ENCODE data around the gene CD99L2. TPM values are rescaled to one million over a fixed set of nuclear protein-coding genes. Genes with fewer than 3 reads are reported as not detected.

Gene CD99L2
- total RNA-seq, 1 experiment from 2014 or later: 156 TPM

DNA sequence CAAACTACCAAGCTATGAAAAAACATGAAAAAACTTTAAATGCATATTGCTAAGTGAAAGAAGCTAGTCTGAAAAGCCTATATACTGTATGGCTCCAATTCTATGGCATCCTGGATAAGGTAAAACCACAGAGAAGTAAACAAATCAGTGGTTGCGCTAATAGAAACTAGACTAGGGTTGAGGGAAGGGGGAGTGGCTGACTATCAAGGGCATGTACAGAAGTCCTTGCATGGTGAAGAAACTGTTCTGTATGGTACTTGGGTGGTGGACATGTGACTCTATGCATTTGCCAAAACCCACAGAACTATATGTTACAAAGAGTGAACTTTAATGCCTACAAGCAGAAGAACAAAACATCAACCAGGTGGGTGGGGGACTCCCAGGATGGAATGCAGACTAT is 108.4 kb downstream of the CD99L2 start:
- TF ChIP-seq POLR2AphosphoS5 (IDR thresholded peaks at IDR 0.05; ENCODE audit: low read depth, low read length) (no peak), TCF7L2 (IDR thresholded peaks at IDR 0.05; ENCODE audit: low read depth, low read length) (no peak), SIN3A (IDR thresholded peaks at IDR 0.05; ENCODE audit: borderline replicate concordance, insufficient read depth, low read depth, low read length) (no peak)
- TF ChIP-seq, protein P1, sequence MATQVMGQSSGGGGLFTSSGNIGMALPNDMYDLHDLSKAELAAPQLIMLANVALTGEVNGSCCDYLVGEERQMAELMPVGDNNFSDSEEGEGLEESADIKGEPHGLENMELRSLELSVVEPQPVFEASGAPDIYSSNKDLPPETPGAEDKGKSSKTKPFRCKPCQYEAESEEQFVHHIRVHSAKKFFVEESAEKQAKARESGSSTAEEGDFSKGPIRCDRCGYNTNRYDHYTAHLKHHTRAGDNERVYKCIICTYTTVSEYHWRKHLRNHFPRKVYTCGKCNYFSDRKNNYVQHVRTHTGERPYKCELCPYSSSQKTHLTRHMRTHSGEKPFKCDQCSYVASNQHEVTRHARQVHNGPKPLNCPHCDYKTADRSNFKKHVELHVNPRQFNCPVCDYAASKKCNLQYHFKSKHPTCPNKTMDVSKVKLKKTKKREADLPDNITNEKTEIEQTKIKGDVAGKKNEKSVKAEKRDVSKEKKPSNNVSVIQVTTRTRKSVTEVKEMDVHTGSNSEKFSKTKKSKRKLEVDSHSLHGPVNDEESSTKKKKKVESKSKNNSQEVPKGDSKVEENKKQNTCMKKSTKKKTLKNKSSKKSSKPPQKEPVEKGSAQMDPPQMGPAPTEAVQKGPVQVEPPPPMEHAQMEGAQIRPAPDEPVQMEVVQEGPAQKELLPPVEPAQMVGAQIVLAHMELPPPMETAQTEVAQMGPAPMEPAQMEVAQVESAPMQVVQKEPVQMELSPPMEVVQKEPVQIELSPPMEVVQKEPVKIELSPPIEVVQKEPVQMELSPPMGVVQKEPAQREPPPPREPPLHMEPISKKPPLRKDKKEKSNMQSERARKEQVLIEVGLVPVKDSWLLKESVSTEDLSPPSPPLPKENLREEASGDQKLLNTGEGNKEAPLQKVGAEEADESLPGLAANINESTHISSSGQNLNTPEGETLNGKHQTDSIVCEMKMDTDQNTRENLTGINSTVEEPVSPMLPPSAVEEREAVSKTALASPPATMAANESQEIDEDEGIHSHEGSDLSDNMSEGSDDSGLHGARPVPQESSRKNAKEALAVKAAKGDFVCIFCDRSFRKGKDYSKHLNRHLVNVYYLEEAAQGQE (IDR thresholded peaks at IDR 0.05; ENCODE audit: insufficient read depth in 1 of 2, low read depth in 2 of 2, low read length in 1 of 2): no peak
- TF ChIP-seq, protein P2, sequence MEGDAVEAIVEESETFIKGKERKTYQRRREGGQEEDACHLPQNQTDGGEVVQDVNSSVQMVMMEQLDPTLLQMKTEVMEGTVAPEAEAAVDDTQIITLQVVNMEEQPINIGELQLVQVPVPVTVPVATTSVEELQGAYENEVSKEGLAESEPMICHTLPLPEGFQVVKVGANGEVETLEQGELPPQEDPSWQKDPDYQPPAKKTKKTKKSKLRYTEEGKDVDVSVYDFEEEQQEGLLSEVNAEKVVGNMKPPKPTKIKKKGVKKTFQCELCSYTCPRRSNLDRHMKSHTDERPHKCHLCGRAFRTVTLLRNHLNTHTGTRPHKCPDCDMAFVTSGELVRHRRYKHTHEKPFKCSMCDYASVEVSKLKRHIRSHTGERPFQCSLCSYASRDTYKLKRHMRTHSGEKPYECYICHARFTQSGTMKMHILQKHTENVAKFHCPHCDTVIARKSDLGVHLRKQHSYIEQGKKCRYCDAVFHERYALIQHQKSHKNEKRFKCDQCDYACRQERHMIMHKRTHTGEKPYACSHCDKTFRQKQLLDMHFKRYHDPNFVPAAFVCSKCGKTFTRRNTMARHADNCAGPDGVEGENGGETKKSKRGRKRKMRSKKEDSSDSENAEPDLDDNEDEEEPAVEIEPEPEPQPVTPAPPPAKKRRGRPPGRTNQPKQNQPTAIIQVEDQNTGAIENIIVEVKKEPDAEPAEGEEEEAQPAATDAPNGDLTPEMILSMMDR (IDR thresholded peaks at IDR 0.05): no peak
- Histone ChIP-seq H3K9me3 (ENCODE audit: control insufficient read depth, insufficient read depth, low read depth, low read length) (no peaks in the 10 kb centered on the region), H3K4me1 (ENCODE audit: control insufficient read depth, insufficient read depth, low read length) (no peaks in the 10 kb centered on the region), H3K4me3 (ENCODE audit: low read depth in 2 of 2, low read length in 2 of 2) (no peak overlapping the region), H3K27ac (ENCODE audit: low read length) (no peak overlapping the region), H3K36me3 (ENCODE audit: control insufficient read depth, insufficient read depth, low read length) (0 out of 2 replicates have a peak, but pooled peaks cover 4% of the 10 kb centered on the region), H3K27me3 (ENCODE audit: control insufficient read depth, insufficient read depth, low read length) (no peaks in the 10 kb centered on the region)
- BruUV-seq (replicated peaks): no TSS peak
- CTCF ChIA-PET: no interaction called here
- DNase-seq (ENCODE audit: low read depth, low spot score): no peak
- POLR2A ChIA-PET: interaction anchor here (0.6 kb wide), 1 partner anchor 141 kb away, joined by 3 read pairs; no protein-coding TSS in a partner anchor
- no peak for ATAC-seq
- intact Hi-C loops (cut with micrococcal nuclease; ENCODE audit: unreplicated experiment) (no loop called here), in situ Hi-C loops (cut with HindIII; ENCODE audit: low pct_unique_long_range_greater_than_20kb, low sequenced_read_pairs) (no loop called here)

DNA sequence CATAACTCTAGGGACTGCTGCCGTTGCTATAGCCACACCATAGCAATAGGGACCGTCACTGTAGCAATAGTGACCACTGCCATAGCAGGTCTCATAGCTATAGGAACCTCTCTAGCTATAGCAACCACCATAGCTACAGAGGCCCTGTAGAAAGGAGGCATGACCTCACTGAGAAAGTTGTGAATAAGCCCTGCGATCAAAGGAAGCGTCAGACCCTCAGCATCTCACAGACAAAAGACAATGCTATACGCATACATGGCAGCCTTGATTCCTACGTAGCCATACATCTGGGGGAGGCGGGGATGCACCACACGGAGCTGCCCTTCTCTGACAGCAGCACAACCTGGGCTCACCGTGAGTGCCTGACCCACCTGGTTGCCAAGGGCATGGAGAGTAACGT is 116.8 kb downstream of the CD99L2 start:
- in situ Hi-C loops (cut with HindIII; ENCODE audit: low pct_unique_long_range_greater_than_20kb, low sequenced_read_pairs): no loop called here
- POLR2A ChIA-PET: interaction anchor here (0.5 kb wide), 1 partner anchor 213 kb away, joined by 5 read pairs; no protein-coding TSS in a partner anchor

More for the DNA sequence above, 116.8 kb downstream of the CD99L2 start:
- Histone ChIP-seq H3K9me3 (ENCODE audit: control insufficient read depth, insufficient read depth, low read depth, low read length) (no peaks in the 10 kb centered on the region), H3K4me1 (ENCODE audit: control insufficient read depth, insufficient read depth, low read length) (no peaks in the 10 kb centered on the region), H3K27me3 (ENCODE audit: control insufficient read depth, insufficient read depth, low read length) (no peaks in the 10 kb centered on the region), H3K27ac (ENCODE audit: low read length) (no peak overlapping the region), H3K4me3 (ENCODE audit: low read depth in 2 of 2, low read length in 2 of 2) (no peak overlapping the region), H3K36me3 (ENCODE audit: control insufficient read depth, insufficient read depth, low read length) (no peaks in the 10 kb centered on the region)
- no peak for TF ChIP-seq SIN3A (IDR thresholded peaks at IDR 0.05; ENCODE audit: borderline replicate concordance, insufficient read depth, low read depth, low read length)
- TF ChIP-seq POLR2AphosphoS5 (IDR thresholded peaks at IDR 0.05; ENCODE audit: low read depth, low read length): no peak
- TF ChIP-seq, protein P1 (IDR thresholded peaks at IDR 0.05; ENCODE audit: insufficient read depth in 1 of 2, low read depth in 2 of 2, low read length in 1 of 2): no peak
- TF ChIP-seq, protein P2 (IDR thresholded peaks at IDR 0.05): no peak
- TF ChIP-seq TCF7L2 (IDR thresholded peaks at IDR 0.05; ENCODE audit: low read depth, low read length): no peak
- CTCF ChIA-PET: no interaction called here
- intact Hi-C loops (cut with micrococcal nuclease; ENCODE audit: unreplicated experiment): no loop called here
- BruUV-seq (replicated peaks): no TSS peak
- DNase-seq (ENCODE audit: low read depth, low spot score) (no peak), ATAC-seq (no peak)
